ENCODE measurements around the gene SLC22A6.

GRCh38 chr11:62959422-62959980 lies 25.3 kb downstream of the SLC22A6 start:
- TF ChIP-seq CTCF (conservative IDR thresholded peaks at IDR 0.05) (no peak), EZH2 (IDR thresholded peaks at IDR 0.05; ENCODE audit: low read depth) (no peak)

Data from PC-9 (cell line).